Spleen (tissue), 11 donors: Measurements from ENCODE around the gene UBAP2L. TPM values are rescaled to one million over a fixed set of nuclear protein-coding genes. Genes with fewer than 3 reads are reported as not detected.

ENCODE experiments used
- DNase-seq: peaks from one replicate; pipeline ENCODE4 v3.0.0-alpha.2; 2020
- H3K27ac ChIP-seq, 8 donors: fragments of 200-600 bp; sonication (generic) in 7 of 8; 1 replicate in 4 of 8; 2 replicates in 4 of 8; pipeline versions ENCODE4 v1.5.0 to v1.8.0; 2016 to 2021; ENCODE audit warnings: inconsistent platforms in 4 of 8, mild to moderate bottlenecking in 4 of 8, moderate library complexity in 1 of 8
- H3K27me3 ChIP-seq, 7 donors: fragments of 200-600 bp; sonication (generic) in 6 of 7; replicated peaks in 1 of 7; 1 replicate in 4 of 7; 2 replicates in 3 of 7; pipeline versions ENCODE4 v1.5.0 to v1.8.0; 2016 to 2021; ENCODE audit warnings: inconsistent platforms in 3 of 7, mild to moderate bottlenecking in 1 of 7
- H3K36me3 ChIP-seq, 6 donors: fragments of 200-600 bp; sonication (generic) in 5 of 6; 1 replicate in 4 of 6; 2 replicates in 2 of 6; pipeline versions ENCODE4 v1.5.0 to v1.8.0; 2016 to 2021; ENCODE audit warnings: inconsistent platforms in 2 of 6
- H3K4me1 ChIP-seq, 6 donors: fragments of 200-600 bp; sonication (generic) in 5 of 6; 1 replicate in 3 of 6; 2 replicates in 3 of 6; pipeline versions ENCODE4 v1.5.0 to v1.8.0; 2016 to 2021; ENCODE audit warnings: inconsistent platforms in 3 of 6
- H3K4me3 ChIP-seq, 8 donors: fragments of 200-600 bp; sonication (generic) in 7 of 8; 1 replicate in 4 of 8; 2 replicates in 4 of 8; pipeline versions ENCODE4 v1.5.0 to v1.8.0; 2016 to 2021; ENCODE audit warnings: inconsistent platforms in 4 of 8, mild to moderate bottlenecking in 4 of 8, moderate library complexity in 2 of 8
- H3K9me3 ChIP-seq, 8 donors: fragments of 200-600 bp; sonication (generic) in 7 of 8; 1 replicate in 4 of 8; 2 replicates in 4 of 8; pipeline versions ENCODE4 v1.5.0 to v1.8.0; 2016 to 2021; ENCODE audit warnings: inconsistent platforms in 4 of 8
- POLR2A ChIP-seq, 3 donors: fragments of 450-650 bp; IDR thresholded peaks; one replicate each; pipeline ENCODE4 v1.5.1; 2017; ENCODE audit warnings: antibody characterized with exemption in 3 of 3, mild to moderate bottlenecking in 1 of 3
- POLR2AphosphoS5 ChIP-seq, 3 donors: sonication (generic); formaldehyde crosslinking; IDR thresholded peaks; one replicate each; pipeline ENCODE4 v1.5.1; 2017; ENCODE audit warnings: antibody characterized with exemption in 3 of 3
- WGBS, 5 donors: extraction: QIAGEN DNeasy Blood & Tissue Kit in 3 of 5; methylation state at CpG; one replicate each; pipeline versions ENCODE4 v1.1.5 to v1.1.7; 2013 to 2018; 5-methylcytosine and 5-hydroxymethylcytosine counted together
- intact Hi-C: fragments of 100-400 bp; cut with DNase I; formaldehyde crosslinking; loops from one replicate; pipeline ENCODE4 v1.15.0; 2023; ENCODE audit warnings: low total_unique reads
- polyA plus RNA-seq, 3 donors: library from polyadenylated mRNA; stranded (reverse); fragments of 200-250 nt; gene quantifications; one replicate each; pipeline ENCODE4 v1.2.1, GENCODE V29; 2013
- total RNA-seq, 7 donors: library from RNA; depleted of rRNA in 3 of 7; stranded (reverse); fragments of >200 nt in 3 of 7; fragmentation: NEBNext Ultra II Directional in 4 of 7; extraction: Animal tissue kit (Norgen Biotek cat#: 25700) in 4 of 7; gene quantifications; one replicate each; pipeline versions ENCODE4 v1.1.0 to v1.2.1, GENCODE V29; 2016 to 2021
- TF ChIP-seq, protein P1 (sequence below), 11 experiments: fragments of 200-600 bp in 7 of 11; fragments of 450-650 bp in 4 of 11; sonication (generic) in 4 of 11; IDR thresholded peaks in 8 of 11; conservative IDR thresholded peaks in 3 of 11; 1 replicate in 7 of 11; 2 replicates in 4 of 11; pipeline versions ENCODE4 v1.4.0 to v1.8.0; 2016 to 2021; ENCODE audit warnings: antibody characterized with exemption in 11 of 11, inconsistent platforms in 4 of 11, mild to moderate bottlenecking in 1 of 11
- donor health status: healthy with polysubstance abuse.
- donor health status: DM: no; HTN: no; CAD: no; lungs with moderate emphysema.
- donor health status: DM: no; HTN: no; CAD: no.
- donor health status: Bipolar disorder and iron deficiency.
- donor health status: healthy.
- donor health status: DM: no; HTN: no; CAD: no.
- donor health status: DM: yes; HTN: yes; CAD: no.

Gene UBAP2L
- total and polyA plus RNA-seq, 10 donors = 36.8 to 156 (median 97.2) TPM

- intact Hi-C loops = no loop called here
- 0 to 2% (median 0%) methylated on average over 14 to 30 of the region's 33 CpGs for WGBS, 5 donors
Observed at GRCh38 chr1:154220970-154221277, 169 bp downstream of the UBAP2L start.

GRCh38 chr1:154221278-154222001 lies 685 bp downstream of the UBAP2L start:
- TF ChIP-seq POLR2AphosphoS5 (IDR thresholded peaks at IDR 0.05) (no peak), POLR2A (IDR thresholded peaks at IDR 0.05) (no peak)
- TF ChIP-seq, protein P1, sequence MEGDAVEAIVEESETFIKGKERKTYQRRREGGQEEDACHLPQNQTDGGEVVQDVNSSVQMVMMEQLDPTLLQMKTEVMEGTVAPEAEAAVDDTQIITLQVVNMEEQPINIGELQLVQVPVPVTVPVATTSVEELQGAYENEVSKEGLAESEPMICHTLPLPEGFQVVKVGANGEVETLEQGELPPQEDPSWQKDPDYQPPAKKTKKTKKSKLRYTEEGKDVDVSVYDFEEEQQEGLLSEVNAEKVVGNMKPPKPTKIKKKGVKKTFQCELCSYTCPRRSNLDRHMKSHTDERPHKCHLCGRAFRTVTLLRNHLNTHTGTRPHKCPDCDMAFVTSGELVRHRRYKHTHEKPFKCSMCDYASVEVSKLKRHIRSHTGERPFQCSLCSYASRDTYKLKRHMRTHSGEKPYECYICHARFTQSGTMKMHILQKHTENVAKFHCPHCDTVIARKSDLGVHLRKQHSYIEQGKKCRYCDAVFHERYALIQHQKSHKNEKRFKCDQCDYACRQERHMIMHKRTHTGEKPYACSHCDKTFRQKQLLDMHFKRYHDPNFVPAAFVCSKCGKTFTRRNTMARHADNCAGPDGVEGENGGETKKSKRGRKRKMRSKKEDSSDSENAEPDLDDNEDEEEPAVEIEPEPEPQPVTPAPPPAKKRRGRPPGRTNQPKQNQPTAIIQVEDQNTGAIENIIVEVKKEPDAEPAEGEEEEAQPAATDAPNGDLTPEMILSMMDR (IDR thresholded peaks at IDR 0.05 in 8 of 11, conservative IDR thresholded peaks at IDR 0.05 in 3 of 11) = no peak
- H3K27ac ChIP-seq = peak overlapping the region; percentile 92 to 99 (median 97)
- H3K36me3 ChIP-seq = peaks cover 3 to 44% (median 33%) of the 10 kb centered on the region in 6 donors
- peaks cover 43 to 87% (median 76%) of the 10 kb centered on the region in 6 donors for H3K4me1 ChIP-seq
- H3K27me3 ChIP-seq = no peaks in the 10 kb centered on the region
- intact Hi-C loops = no loop called here
- H3K9me3 ChIP-seq = no peaks in the 10 kb centered on the region
- peak overlapping the region; percentile 59 to 80 (median 74) for H3K4me3 ChIP-seq
- 1% methylated on average over 9 to 28 of the region's 28 CpGs for WGBS, 5 donors
- peak; percentile 93 for DNase-seq

More at GRCh38 chr1:154220970-154221277, 169 bp downstream of the UBAP2L start:
- H3K4me1 ChIP-seq = peaks cover 43 to 87% (median 73%) of the 10 kb centered on the region in 6 donors
- H3K27me3 ChIP-seq = no peaks in the 10 kb centered on the region
- DNase-seq = no peak
- TF ChIP-seq, protein P1 (IDR thresholded peaks at IDR 0.05 in 8 of 11, conservative IDR thresholded peaks at IDR 0.05 in 3 of 11) = no peak
- TF ChIP-seq POLR2AphosphoS5 (IDR thresholded peaks at IDR 0.05) = no peak
- no peak for TF ChIP-seq POLR2A (IDR thresholded peaks at IDR 0.05)
- peak overlapping the region; percentile 92 to 99 (median 97) for H3K27ac ChIP-seq
- no peaks in the 10 kb centered on the region for H3K9me3 ChIP-seq
- peaks cover under 1 to 44% (median 32%) of the 10 kb centered on the region in 6 donors for H3K36me3 ChIP-seq
- peak overlapping the region; percentile 59 to 80 (median 74) for H3K4me3 ChIP-seq

- Histone ChIP-seq H3K27ac (peak overlapping the region in 3 of 8 donors; percentile 96 to 99 (median 98)), H3K27me3 (no peaks in the 10 kb centered on the region), H3K9me3 (no peaks in the 10 kb centered on the region), H3K4me1 (peaks cover 43 to 87% (median 73%) of the 10 kb centered on the region in 6 donors), H3K36me3 (peaks cover 3 to 44% (median 33%) of the 10 kb centered on the region in 6 donors), H3K4me3 (peak overlapping the region in 3 of 8 donors; percentile 74 to 80 (median 77))
- no peak for TF ChIP-seq POLR2AphosphoS5 (IDR thresholded peaks at IDR 0.05)
- TF ChIP-seq, protein P1 (IDR thresholded peaks at IDR 0.05 in 8 of 11, conservative IDR thresholded peaks at IDR 0.05 in 3 of 11) = no peak
- TF ChIP-seq POLR2A (IDR thresholded peaks at IDR 0.05) = no peak
- 55 to 93% (median 74%) methylated on average over 1 of the region's 1 CpG for WGBS, 5 donors
- no peak for DNase-seq
- intact Hi-C loops = no loop called here
Observed at GRCh38 chr1:154222518-154222917, 1.8 kb downstream of the UBAP2L start.

- H3K4me1 ChIP-seq = peaks cover 39 to 87% (median 71%) of the 10 kb centered on the region in 6 donors
- DNase-seq = no peak
Observed at GRCh38 chr1:154222918-154223317, 2.2 kb downstream of the UBAP2L start.

More at GRCh38 chr1:154222918-154223317, 2.2 kb downstream of the UBAP2L start:
- 61 to 84% (median 77%) methylated on average over 1 of the region's 1 CpG for WGBS, 5 donors
- peak overlapping the region in 1 of 8 donors; percentile 99 for H3K27ac ChIP-seq
- peaks cover 3 to 44% (median 33%) of the 10 kb centered on the region in 6 donors for H3K36me3 ChIP-seq
- peak overlapping the region in 1 of 8 donors; percentile 1 for H3K4me3 ChIP-seq
- H3K27me3 ChIP-seq = no peaks in the 10 kb centered on the region
- TF ChIP-seq POLR2AphosphoS5 (IDR thresholded peaks at IDR 0.05) = no peak
- TF ChIP-seq, protein P1 (IDR thresholded peaks at IDR 0.05 in 8 of 11, conservative IDR thresholded peaks at IDR 0.05 in 3 of 11) = no peak
- no peak for TF ChIP-seq POLR2A (IDR thresholded peaks at IDR 0.05)
- no peaks in the 10 kb centered on the region for H3K9me3 ChIP-seq
- intact Hi-C loops = no loop called here
